Right lung (tissue), 10 donors: Measurements from ENCODE around the gene ZNF555. TPM values are rescaled to one million over a fixed set of nuclear protein-coding genes. Genes with fewer than 3 reads are reported as not detected.
"Not testable (repeated sequence)": the region's sequence is repeated elsewhere in the genome, so short reads cannot be mapped to it uniquely, and the experiment has no call there.

Experiments
- DNase-seq, 2 donors: peaks; one replicate each; pipeline ENCODE4 v3.0.0-alpha.2; 2013
- long read RNA-seq, 8 donors: transcript quantifications; one replicate each; lab custom pipeline, GENCODE V29; 2026
- polyA plus RNA-seq, 5 donors: library from polyadenylated mRNA; unstranded; fragments of 120-200 nt; gene quantifications; one replicate each; pipeline versions ENCODE4 v1.2.1 to v1.2.3, GENCODE V29; 2013; ENCODE audit warnings: inconsistent platforms in 1 of 5, low replicate concordance in 1 of 5; ENCODE audit not compliant: insufficient read length in 5 of 5, insufficient read depth in 1 of 5

ZNF555 gene
- polyA plus RNA-seq = 10 to 100 TPM in 2 of 5 donors, 1 to 10 TPM in 3; 8.1 to 12.9 (median 9.4) TPM
- long read RNA-seq, donor 1, full-length matches to known transcripts = 6 of 6 reads
- long read RNA-seq, donor 1, partial matches to known transcripts = 0 of 6 reads
- long read RNA-seq, donor 1, other reads (novel, unspliced or antisense) = 0 of 6 reads
- long read RNA-seq, donor 2 = 0 reads
- long read RNA-seq, donor 3, full-length matches to known transcripts = 2 of 2 reads
- long read RNA-seq, donor 3, partial matches to known transcripts = 0 of 2 reads
- long read RNA-seq, donor 3, other reads (novel, unspliced or antisense) = 0 of 2 reads
- long read RNA-seq, donor 4, full-length matches to known transcripts = 3 of 3 reads
- long read RNA-seq, donor 4, partial matches to known transcripts = 0 of 3 reads
- long read RNA-seq, donor 4, other reads (novel, unspliced or antisense) = 0 of 3 reads
- long read RNA-seq, donor 5, full-length matches to known transcripts = 4 of 4 reads
- long read RNA-seq, donor 5, partial matches to known transcripts = 0 of 4 reads
- long read RNA-seq, donor 5, other reads (novel, unspliced or antisense) = 0 of 4 reads
- long read RNA-seq, donor 6 = 0 reads
- long read RNA-seq, donor 7, full-length matches to known transcripts = 5 of 5 reads
- long read RNA-seq, donor 7, partial matches to known transcripts = 0 of 5 reads
- long read RNA-seq, donor 7, other reads (novel, unspliced or antisense) = 0 of 5 reads
- long read RNA-seq, donor 8 = 0 reads

DNA sequence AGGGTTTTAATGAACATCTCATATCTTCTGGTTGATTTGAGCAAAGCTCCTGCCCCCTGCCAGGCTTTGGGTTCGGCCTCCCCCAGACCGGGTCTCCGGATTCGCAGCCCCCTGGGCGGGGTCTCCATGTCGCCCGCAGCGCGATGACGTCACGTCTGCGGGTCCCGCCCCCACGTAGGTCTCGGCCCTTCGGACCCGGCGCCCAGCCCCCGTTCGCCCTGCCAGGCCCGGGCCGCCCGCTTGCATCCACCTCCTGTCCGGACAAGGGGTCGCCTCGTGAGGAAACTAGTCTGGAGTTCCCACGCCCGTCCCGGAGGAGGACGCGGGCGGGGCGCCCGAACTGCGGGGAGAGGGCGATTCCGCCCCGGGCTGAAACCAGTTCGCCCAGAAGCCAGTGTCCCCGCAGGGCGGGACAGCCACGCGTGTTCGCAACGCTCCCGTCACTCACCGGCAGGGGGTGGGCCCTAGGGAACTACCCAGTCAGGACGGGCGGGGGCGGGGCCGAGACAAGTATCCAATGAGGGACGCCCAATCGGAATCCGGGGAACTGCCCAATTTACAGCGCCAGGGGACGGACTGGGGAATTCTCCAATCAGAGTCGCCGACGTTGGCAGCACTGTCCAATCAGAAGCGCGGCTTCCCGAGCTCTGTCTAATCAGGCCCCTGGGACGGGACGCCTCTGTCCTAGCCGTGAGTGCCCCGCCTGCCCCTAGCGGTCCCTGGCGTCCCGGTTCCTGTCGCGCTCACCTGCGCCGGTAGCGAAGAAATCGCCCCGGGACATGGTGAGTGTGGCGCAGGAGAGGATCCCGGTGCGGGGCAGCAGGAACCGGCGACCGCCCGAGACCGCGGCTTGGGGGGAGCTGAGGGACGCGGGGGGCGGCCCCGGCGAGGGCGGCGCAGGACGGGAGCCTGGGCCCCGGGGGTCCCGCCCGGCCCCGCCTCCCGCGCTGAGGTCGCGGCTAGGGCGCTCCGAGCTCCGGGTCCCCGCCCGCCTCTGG lies at the start of gene ZNF555:
ZNF555 (plus strand) TSS at position 682 of the 998 bp plus-strand sequence; CDS start at position 780, 98 bp downstream.
- DNase-seq = peak; percentile 99

DNA sequence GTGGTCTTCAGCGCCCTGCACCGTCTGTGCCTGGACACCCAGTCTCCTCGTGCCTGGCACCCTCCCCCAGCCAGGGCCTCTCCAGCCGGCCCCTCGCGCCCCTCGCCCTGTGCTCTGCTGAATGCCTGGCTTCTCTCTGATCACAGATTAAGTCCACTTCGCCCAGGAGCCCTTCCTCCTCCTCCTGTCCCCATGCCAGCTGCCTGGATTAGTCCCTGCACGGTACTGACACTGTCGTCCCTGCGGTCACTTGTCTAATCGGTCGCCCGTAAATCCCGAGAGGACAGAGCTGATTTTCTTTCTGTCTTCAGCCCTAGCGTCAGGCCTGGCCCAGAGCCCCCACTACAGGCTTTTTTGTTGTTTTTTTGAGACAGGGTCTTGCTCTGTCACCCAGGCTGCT lies 49.4 kb upstream of the ZNF555 start:
- no peak for DNase-seq

GRCh38 chr19:2792666-2793065 lies 48.6 kb upstream of the ZNF555 start:
- not testable (repeated sequence) for DNase-seq

- DNase-seq = no peak
These were observed 48.1 kb upstream of the ZNF555 start for GRCh38 chr19:2793126-2793525.

- no peak for DNase-seq
These were observed 47.7 kb upstream of the ZNF555 start for GRCh38 chr19:2793577-2793976.

DNA sequence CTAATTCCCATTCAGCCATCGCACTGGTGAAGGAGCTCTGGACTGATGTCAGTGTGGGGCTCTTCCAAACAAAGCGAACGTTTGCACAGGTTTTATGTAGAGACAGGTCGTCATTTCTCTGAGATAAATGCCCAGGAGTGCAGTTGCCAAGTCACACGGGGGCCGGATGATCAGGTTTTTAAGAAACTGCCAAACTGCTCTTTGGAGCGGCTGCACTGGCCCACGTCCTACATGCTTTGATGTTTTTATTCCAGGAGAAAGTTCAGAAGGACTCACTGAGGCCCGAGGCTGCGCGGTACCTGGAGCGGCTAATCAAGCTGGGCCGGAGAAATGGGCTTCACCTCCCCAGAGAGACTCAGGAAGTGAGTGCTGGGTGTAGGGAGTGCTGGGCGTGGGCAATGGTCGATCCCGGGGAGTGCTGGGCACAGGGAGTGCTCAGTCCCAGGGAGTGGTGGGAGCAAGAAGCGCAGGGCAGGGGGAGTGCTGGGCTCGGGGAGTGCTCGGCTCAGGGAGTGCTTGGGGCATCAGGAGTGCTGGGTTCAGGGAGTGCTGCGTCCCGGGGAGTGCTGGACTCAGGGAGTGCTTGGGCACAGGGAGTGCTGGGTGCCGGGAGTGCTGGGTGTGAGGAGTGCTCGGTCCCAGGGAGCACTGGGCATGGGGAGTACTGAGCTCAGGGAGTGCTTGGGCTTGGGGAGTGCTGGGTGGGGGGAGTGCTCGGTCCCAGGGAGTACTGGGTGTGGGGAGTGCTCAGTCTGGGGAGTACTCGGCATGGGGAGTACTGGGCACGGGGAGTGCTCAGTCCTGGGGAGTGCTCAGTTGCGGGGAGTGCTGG lies 45.2 kb upstream of the ZNF555 start:
- no peak for DNase-seq

GRCh38 chr19:2796659-2797266 lies 44.5 kb upstream of the ZNF555 start:
- no peak for DNase-seq

GRCh38 chr19:2797280-2797679 lies 44.0 kb upstream of the ZNF555 start:
- DNase-seq = no peak

GRCh38 chr19:2798158-2798685 lies 43.1 kb upstream of the ZNF555 start:
- DNase-seq = no peak

GRCh38 chr19:2798733-2799132 lies 42.5 kb upstream of the ZNF555 start:
- no peak for DNase-seq

GRCh38 chr19:2799273-2800020 lies 41.8 kb upstream of the ZNF555 start:
- no peak for DNase-seq

GRCh38 chr19:2800506-2800905 lies 40.8 kb upstream of the ZNF555 start:
- DNase-seq = no peak

DNA sequence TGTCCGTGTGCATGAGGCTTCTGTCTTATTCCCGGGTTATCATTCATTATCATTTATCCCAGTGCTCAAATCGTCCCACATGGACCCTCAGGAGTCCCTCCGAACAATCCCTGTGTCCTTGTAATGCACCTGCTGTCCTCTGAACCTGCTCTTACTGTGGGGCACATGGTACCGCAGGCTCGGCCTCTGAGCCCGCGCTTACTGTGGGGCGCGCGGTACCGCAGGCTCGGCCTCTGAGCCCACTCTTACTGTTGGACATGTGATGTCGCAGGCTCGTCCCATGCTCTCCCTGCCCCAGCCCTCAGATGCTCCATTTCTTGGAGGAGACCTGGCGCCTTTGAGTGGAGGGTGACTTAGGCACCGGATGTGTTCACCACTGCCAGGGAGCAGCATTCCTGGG lies 38.4 kb upstream of the ZNF555 start:
- no peak for DNase-seq

DNA sequence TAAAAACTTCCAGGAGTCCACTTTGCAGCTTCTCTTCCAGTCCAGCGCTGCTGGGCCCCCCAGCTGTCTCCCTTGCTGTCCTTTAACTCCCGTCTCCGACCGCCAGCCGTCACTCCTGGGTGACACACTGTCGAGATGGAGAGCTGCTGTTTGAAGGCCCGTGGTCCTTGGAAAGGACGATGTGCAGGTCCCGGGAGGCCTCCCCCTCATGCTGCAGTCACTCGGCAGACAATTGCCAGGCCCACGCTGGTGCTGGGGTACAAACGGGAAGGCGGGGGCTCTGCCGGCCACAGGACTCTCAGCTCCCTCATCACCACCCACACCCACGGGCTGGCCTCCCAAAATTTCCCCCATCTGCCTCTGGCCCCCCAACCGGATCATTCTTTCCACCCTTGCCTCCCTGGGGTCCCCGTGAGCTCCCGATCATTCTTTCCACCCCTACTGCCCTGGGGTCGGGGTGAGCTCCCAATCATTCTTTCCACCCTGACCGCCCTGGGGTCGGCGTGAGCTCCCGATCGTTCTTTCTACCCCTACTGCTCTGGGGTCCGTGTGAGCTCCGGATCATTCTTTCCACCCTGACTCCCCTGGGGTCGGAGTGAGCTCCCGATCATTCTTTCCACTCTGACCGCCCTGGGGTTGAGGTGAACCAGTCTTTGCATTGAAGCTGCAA lies 37.7 kb upstream of the ZNF555 start:
- DNase-seq = no peak

DNA sequence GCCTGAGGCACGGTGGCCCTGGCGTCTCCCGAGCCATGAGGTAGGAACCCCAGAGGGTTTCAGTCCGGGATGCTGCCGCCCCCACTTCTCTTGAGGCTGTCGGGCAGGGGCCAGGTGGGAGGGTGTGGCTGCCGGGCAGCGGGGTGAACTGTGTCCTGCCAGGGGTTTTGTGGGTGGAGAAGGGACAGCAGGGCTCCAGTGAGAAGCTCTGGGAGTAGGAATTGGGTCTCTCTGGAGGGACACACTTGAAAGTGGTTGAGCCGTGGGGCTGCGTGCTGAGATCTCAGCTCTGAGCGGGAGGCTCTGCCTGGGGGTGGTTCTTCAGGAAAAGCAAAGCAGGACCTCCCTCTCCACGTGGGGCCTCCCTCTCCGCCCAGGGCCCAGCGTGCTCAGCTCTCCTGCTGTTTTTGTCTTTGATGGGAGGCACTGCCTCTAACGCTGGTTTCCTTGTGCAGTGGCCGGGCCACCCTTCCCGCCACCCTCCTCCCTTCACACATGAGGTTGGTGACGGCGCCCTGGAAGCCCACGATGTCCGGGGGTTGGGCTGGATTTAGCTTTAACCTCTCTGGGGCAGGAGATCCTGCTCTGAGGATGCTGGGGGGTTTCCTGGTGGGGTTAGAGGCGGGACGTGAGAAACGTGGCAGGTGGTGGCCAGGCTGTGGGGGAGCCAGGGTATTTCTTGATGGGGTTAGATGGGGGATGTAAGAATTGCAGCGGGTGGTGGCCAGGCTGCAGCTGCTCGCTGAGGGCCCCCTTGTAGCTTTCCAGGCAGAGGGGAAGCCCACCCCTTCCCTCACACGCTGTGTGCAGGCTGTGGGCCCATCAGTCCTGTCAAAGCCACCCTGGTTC lies 36.9 kb upstream of the ZNF555 start:
- DNase-seq = no peak

DNA sequence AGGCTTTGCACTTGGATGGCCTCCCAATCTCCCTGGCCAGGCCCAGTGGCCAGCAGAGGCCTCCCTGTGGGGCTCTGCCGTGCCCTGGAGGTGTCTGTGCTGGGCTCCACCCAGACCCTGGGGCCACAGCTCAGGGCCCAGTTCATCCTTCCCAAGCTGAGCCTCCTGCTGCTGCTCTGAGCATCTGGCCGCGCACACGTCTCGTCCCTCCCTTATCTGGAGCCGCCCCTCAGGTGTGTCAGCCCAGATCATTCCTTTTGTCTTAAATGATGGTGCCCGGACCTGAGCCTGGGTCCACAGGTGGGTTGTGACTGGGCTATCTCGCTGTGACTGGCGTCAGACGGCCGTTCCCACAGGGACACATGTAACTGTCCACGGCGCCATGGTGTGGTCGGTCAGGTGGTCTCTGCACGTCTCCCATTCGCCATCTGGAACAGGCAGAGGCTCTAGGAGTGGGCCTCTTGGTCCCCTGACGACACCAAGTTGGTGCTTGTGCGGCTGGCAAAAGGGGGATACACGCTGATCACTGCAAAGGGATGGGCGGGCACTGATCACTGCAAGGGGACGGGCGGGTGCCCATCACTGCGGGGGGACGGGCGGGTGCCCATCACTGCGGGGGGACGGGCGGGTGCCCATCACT lies 35.9 kb upstream of the ZNF555 start:
- no peak for DNase-seq

GRCh38 chr19:2805991-2806649 lies 35.2 kb upstream of the ZNF555 start:
- no peak for DNase-seq
